MM.1S (cell line): ENCODE results near the gene WDR77.

Source experiments
- DNase-seq: peaks from one replicate; pipeline ENCODE4 v3.0.0-alpha.2; 2015
- H2AFZ ChIP-seq: fragments of 300-600 bp; sonication (generic); 2 replicates; pipeline ENCODE4 v1.6.0; 2016; ENCODE audit warnings: antibody characterized with exemption, low read length
- H3F3A ChIP-seq: fragments of 300-600 bp; sonication (generic); 2 replicates; pipeline ENCODE4 v1.6.1; 2016; ENCODE audit warnings: mild to moderate bottlenecking, antibody characterized with exemption, low read length, moderate library complexity, mixed read lengths; ENCODE audit not compliant: insufficient read depth
- H3K27ac ChIP-seq: fragments of 300-600 bp; sonication (generic); 2 replicates; pipeline ENCODE4 v1.5.1; 2016; ENCODE audit warnings: mild to moderate bottlenecking, low read length
- H3K27me3 ChIP-seq: fragments of 300-600 bp; sonication (generic); replicated peaks from 2 replicates; pipeline ENCODE4 v1.6.0; 2016; ENCODE audit warnings: low read length; ENCODE audit not compliant: insufficient read depth
- H3K36me3 ChIP-seq: fragments of 300-600 bp; sonication (generic); replicated peaks from 2 replicates; pipeline ENCODE4 v1.6.1; 2016; ENCODE audit warnings: mild to moderate bottlenecking, low read length, mixed read lengths; ENCODE audit not compliant: insufficient read depth
- H3K4me1 ChIP-seq: fragments of 300-600 bp; sonication (generic); 2 replicates; pipeline ENCODE4 v1.6.1; 2016; ENCODE audit warnings: low read length, mixed read lengths
- H3K4me2 ChIP-seq: fragments of 300-600 bp; sonication (generic); 2 replicates; pipeline ENCODE4 v1.6.0; 2016; ENCODE audit warnings: low read depth, low read length
- H3K4me3 ChIP-seq: fragments of 300-600 bp; sonication (generic); 2 replicates; pipeline ENCODE4 v1.5.1; 2016; ENCODE audit warnings: low read length, mixed read lengths
- H3K79me2 ChIP-seq: fragments of 300-600 bp; sonication (generic); 2 replicates; pipeline ENCODE4 v1.6.1; 2016; ENCODE audit warnings: mixed run types, low read length, mixed read lengths
- H3K9ac ChIP-seq: fragments of 300-600 bp; sonication (generic); 2 replicates; pipeline ENCODE4 v1.6.1; 2016; ENCODE audit warnings: low read length, mixed read lengths
- H3K9me2 ChIP-seq: fragments of 300-600 bp; sonication (generic); replicated peaks from 2 replicates; pipeline ENCODE4 v1.6.1; 2016; ENCODE audit warnings: mild to moderate bottlenecking, low read length, mixed read lengths; ENCODE audit not compliant: insufficient read depth
- H3K9me3 ChIP-seq: fragments of 300-600 bp; sonication (generic); replicated peaks from 2 replicates; pipeline ENCODE4 v1.6.1; 2016; ENCODE audit warnings: mild to moderate bottlenecking, low read length, mixed read lengths; ENCODE audit not compliant: insufficient read depth
- H4K20me1 ChIP-seq: fragments of 300-600 bp; sonication (generic); 2 replicates; pipeline ENCODE4 v1.6.1; 2016; ENCODE audit warnings: mild to moderate bottlenecking, low read length, moderate library complexity, mixed read lengths; ENCODE audit not compliant: insufficient read depth
- EZH2 ChIP-seq: fragments of 300-600 bp; sonication (generic); optimal IDR thresholded peaks from 2 replicates; pipeline ENCODE3; 2017; ENCODE audit warnings: low read depth, mild to moderate bottlenecking, antibody characterized with exemption, low read length, mixed read lengths
- EZH2phosphoT487 ChIP-seq: fragments of 300-600 bp; sonication (generic); IDR thresholded peaks from 2 replicates; pipeline ENCODE4 v1.6.1; 2018; ENCODE audit warnings: antibody characterized with exemption, low read length
- TF ChIP-seq, protein P1 (sequence below): fragments of 300-600 bp; sonication (generic); IDR thresholded peaks from 2 replicates; pipeline ENCODE4 v1.5.1; 2016; ENCODE audit warnings: antibody characterized with exemption, low read length, mixed read lengths

WDR77 gene

DNA sequence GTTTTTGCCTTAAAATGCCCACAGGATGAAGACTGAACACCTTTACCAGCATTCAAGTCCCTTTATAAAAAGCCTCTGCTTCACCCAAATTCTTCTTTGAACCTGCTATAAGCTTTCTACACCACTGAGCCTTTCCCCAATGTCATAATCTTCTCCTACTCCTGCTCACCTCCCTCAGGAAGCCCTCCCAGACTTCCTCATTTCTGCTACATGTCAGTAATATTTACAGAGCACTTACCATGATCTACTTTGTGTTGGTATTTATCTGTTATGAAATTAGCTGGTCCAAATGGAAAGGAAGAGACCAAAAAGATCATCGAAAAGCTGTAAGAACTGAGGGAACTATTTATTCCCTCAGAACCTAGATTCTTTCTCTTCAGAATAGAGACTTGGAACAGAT lies 30.0 kb downstream of the WDR77 start:
- H3K4me3 ChIP-seq: no peak overlapping the region
- H3K4me2 ChIP-seq: no peak overlapping the region
- H3K27me3 ChIP-seq: no peaks in the 10 kb centered on the region
- H3K4me1 ChIP-seq: no peaks in the 10 kb centered on the region
- H3K9me3 ChIP-seq: no peaks in the 10 kb centered on the region
- no peak for DNase-seq
- H3K36me3 ChIP-seq: no peaks in the 10 kb centered on the region
- no peak overlapping the region for H2AFZ ChIP-seq
- H3K9me2 ChIP-seq: no peaks in the 10 kb centered on the region
- no peaks in the 10 kb centered on the region for H3K79me2 ChIP-seq
- no peak overlapping the region for H3K9ac ChIP-seq
- H3F3A ChIP-seq: no peaks in the 10 kb centered on the region
- no peak for TF ChIP-seq EZH2phosphoT487
- TF ChIP-seq, protein P1, sequence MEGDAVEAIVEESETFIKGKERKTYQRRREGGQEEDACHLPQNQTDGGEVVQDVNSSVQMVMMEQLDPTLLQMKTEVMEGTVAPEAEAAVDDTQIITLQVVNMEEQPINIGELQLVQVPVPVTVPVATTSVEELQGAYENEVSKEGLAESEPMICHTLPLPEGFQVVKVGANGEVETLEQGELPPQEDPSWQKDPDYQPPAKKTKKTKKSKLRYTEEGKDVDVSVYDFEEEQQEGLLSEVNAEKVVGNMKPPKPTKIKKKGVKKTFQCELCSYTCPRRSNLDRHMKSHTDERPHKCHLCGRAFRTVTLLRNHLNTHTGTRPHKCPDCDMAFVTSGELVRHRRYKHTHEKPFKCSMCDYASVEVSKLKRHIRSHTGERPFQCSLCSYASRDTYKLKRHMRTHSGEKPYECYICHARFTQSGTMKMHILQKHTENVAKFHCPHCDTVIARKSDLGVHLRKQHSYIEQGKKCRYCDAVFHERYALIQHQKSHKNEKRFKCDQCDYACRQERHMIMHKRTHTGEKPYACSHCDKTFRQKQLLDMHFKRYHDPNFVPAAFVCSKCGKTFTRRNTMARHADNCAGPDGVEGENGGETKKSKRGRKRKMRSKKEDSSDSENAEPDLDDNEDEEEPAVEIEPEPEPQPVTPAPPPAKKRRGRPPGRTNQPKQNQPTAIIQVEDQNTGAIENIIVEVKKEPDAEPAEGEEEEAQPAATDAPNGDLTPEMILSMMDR: no peak
- TF ChIP-seq EZH2: no peak
- H4K20me1 ChIP-seq: no peaks in the 10 kb centered on the region
- no peak overlapping the region for H3K27ac ChIP-seq

DNA sequence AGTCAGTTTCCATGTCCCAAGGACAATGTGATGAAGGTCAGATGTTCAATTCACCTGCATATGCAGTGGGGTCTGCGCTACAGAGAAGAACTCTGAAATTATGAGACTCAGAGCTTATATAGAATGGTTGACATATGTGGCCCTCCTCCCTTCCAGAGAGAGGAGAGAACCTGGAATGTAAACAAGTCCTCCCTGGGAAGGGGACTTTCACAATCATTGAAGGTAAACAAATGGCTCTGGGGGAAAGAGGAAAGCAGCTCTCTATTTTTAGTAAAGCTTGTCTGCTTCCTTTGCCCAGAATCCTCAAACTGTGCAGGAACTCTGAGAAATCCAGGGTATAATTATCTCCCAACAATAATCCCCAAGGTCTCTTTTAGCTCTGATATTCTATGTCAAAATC lies 31.3 kb downstream of the WDR77 start:
- H3K79me2 ChIP-seq: no peaks in the 10 kb centered on the region

DNA sequence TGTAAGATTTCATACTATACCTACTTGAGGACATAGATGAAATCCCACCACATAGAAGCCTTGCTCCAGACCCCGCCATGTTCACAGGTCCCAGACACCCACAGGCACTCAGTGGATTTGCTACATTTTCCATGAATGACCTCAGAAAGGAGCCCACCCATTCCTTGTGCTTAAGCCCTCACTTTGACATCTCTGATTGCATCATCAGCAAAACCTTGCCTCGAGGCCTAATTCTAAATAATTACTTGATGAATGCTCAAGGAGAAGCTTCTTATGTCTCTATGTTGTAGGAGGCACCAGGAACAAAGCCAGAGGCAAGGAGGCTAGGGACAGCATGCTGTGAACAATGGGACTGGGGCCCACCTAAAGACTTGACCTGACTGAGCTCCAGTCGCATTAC lies 33.6 kb downstream of the WDR77 start:
- no peak for DNase-seq
- no peaks in the 10 kb centered on the region for H3F3A ChIP-seq
- TF ChIP-seq, protein P1: no peak
- TF ChIP-seq EZH2 (no peak), EZH2phosphoT487 (no peak)
- H3K9me3 ChIP-seq: no peaks in the 10 kb centered on the region
- no peaks in the 10 kb centered on the region for H3K79me2 ChIP-seq
- H3K4me1 ChIP-seq: no peaks in the 10 kb centered on the region
- no peaks in the 10 kb centered on the region for H3K36me3 ChIP-seq
- H3K9ac ChIP-seq: no peak overlapping the region
- H3K27ac ChIP-seq: no peak overlapping the region
- no peak overlapping the region for H2AFZ ChIP-seq
- H3K4me2 ChIP-seq: no peak overlapping the region
- H4K20me1 ChIP-seq: no peaks in the 10 kb centered on the region
- H3K9me2 ChIP-seq: no peaks in the 10 kb centered on the region
- no peaks in the 10 kb centered on the region for H3K27me3 ChIP-seq
- H3K4me3 ChIP-seq: no peak overlapping the region

More for the DNA sequence above, 31.3 kb downstream of the WDR77 start:
- H3K36me3 ChIP-seq: no peaks in the 10 kb centered on the region
- DNase-seq: no peak
- H3K27me3 ChIP-seq: no peaks in the 10 kb centered on the region
- no peaks in the 10 kb centered on the region for H3K9me2 ChIP-seq
- no peaks in the 10 kb centered on the region for H4K20me1 ChIP-seq
- H3K4me2 ChIP-seq: no peak overlapping the region
- no peaks in the 10 kb centered on the region for H3K9me3 ChIP-seq
- H3K4me1 ChIP-seq: no peaks in the 10 kb centered on the region
- no peak overlapping the region for H3K9ac ChIP-seq
- TF ChIP-seq, protein P1: no peak
- TF ChIP-seq EZH2 (no peak), EZH2phosphoT487 (no peak)
- H2AFZ ChIP-seq: no peak overlapping the region
- H3K27ac ChIP-seq: no peak overlapping the region
- H3K4me3 ChIP-seq: no peak overlapping the region
- H3F3A ChIP-seq: no peaks in the 10 kb centered on the region
